Common myeloid progenitor, CD34-positive (primary cell): Measurements from ENCODE around the gene FASTK.
A peak's percentile ranks its signal among the peaks of the same experiment; 100 is the strongest.

Experiments
- CTCF ChIA-PET: fragments of 350-600 bp; sonication (Branson Sonifier 250); formaldehyde crosslinking; loops from one replicate; lab custom pipeline; 2021; ENCODE audit warnings: antibody characterized with exemption; lab: Charles Lee
- POLR2A ChIA-PET: fragments of 350-600 bp; sonication (Branson Sonifier 250); formaldehyde crosslinking; loops from one replicate; lab custom pipeline; 2021; ENCODE audit warnings: antibody characterized with exemption; lab: Charles Lee
- DNase-seq, 3 donors: peaks; one replicate each; pipeline versions ENCODE4 v3.0.0 to v3.0.0-alpha.2; 2013
- H3K27ac ChIP-seq, 2 experiments: 1 replicate in 1 of 2; 2 replicates in 1 of 2; pipeline ENCODE4 v1.7.0; 2013; ENCODE audit warnings: inconsistent platforms in 2 of 2, low read length in 2 of 2, mild to moderate bottlenecking in 2 of 2, low read depth in 1 of 2, moderate library complexity in 1 of 2; ENCODE audit not compliant: severe bottlenecking in 2 of 2, insufficient read depth in 1 of 2, poor library complexity in 1 of 2
- H3K27me3 ChIP-seq, 5 experiments: replicated peaks in 2 of 5; 1 replicate in 3 of 5; 2 replicates in 2 of 5; pipeline versions ENCODE4 v1.6.1 to v1.7.0; 2013; ENCODE audit warnings: low read length in 4 of 5, mild to moderate bottlenecking in 2 of 5, moderate library complexity in 2 of 5, inconsistent platforms in 1 of 5; ENCODE audit not compliant: insufficient read depth in 5 of 5, control insufficient read depth in 4 of 5
- H3K36me3 ChIP-seq, 4 experiments: 1 replicate in 2 of 4; 2 replicates in 2 of 4; pipeline versions ENCODE4 v1.6.1 to v1.7.0; 2013; ENCODE audit warnings: low read length in 3 of 4, control low read depth in 1 of 4, mild to moderate bottlenecking in 1 of 4; ENCODE audit not compliant: control insufficient read depth in 4 of 4, insufficient read depth in 4 of 4
- H3K4me1 ChIP-seq, 4 experiments: 1 replicate in 3 of 4; 2 replicates in 1 of 4; pipeline versions ENCODE4 v1.6.1 to v1.7.1; 2013; ENCODE audit warnings: low read length in 3 of 4, mild to moderate bottlenecking in 3 of 4, control low read depth in 1 of 4, inconsistent platforms in 1 of 4, moderate library complexity in 1 of 4; ENCODE audit not compliant: control insufficient read depth in 4 of 4, insufficient read depth in 4 of 4; ENCODE audit errors: control extremely low read depth in 1 of 4
- H3K4me3 ChIP-seq, 7 experiments: 1 replicate in 4 of 7; 2 replicates in 3 of 7; pipeline versions ENCODE4 v1.5.1 to v1.7.0; 2013; ENCODE audit warnings: mild to moderate bottlenecking in 7 of 7, low read length in 6 of 7, moderate library complexity in 6 of 7, inconsistent platforms in 2 of 7, low read depth in 2 of 7, control low read depth in 1 of 7; ENCODE audit not compliant: insufficient read depth in 4 of 7, control insufficient read depth in 1 of 7; ENCODE audit errors: extremely low read depth in 1 of 7
- H3K9me3 ChIP-seq, 5 experiments: 1 replicate in 4 of 5; 2 replicates in 1 of 5; pipeline versions ENCODE4 v1.6.1 to v1.7.1; 2013; ENCODE audit warnings: low read length in 4 of 5, mild to moderate bottlenecking in 2 of 5, inconsistent platforms in 1 of 5, low read depth in 1 of 5, moderate library complexity in 1 of 5; ENCODE audit not compliant: control insufficient read depth in 4 of 5, insufficient read depth in 2 of 5; ENCODE audit errors: control extremely low read depth in 1 of 5
- WGBS: methylation state at CpG from one replicate; pipeline ENCODE4 v1.1.5; 2013; ENCODE audit not compliant: insufficient coverage; 5-methylcytosine and 5-hydroxymethylcytosine counted together

FASTK gene

DNA sequence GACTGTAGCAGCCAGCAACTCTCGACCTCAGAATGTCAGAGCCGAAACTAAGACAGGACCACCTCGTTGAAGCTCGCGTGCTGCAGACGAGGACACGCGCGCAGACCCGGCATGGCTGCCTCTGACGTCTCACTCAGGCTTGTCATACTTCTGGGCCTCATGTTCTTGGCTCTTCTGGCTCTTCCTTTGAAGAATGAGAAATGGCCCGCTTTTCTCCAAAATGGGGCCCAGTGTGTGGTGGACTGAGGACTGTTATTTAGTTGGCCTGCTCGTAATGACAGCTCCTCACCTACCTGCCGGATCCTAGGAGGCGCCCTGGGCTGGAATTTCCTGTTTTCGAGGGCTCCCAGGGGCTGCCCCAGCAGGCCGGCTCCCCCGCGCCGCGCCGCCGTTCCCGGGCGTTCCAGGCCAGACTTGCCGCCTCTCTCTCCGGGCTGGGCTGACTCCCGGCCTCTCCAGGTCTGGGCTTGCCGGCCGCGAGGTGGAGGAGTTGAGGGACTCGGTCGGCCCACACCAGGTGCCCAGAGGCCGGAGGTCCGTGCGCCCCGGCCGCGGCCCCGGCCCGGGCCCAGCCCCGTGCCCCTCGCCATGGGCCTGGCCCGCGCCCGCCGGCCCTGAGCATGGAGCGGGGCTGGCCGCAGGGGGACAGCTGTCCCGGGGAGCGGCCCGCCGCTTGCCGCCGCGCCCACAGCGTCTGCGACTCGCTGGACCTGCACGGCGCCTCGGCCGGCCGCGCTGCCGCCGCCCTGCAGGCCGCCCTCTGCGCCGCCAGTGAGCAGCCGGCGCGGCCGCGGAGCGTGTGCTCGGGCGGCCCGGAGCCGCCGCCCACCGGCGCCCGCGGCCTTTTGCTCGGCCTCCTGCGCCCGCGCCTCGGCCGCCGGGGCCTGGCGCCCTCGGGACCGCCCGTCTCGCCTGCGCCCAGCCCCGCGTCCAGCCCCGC lies 33.8 kb upstream of the FASTK start:
- H3K27me3 ChIP-seq = peaks cover 0 to 22% (median 7%) of the 10 kb centered on the region in 5 experiments
- H3K4me1 ChIP-seq = peaks cover 0 to 11% (median 5%) of the 10 kb centered on the region in 4 experiments
- peak in 1 of 3 donors; percentile 17 for DNase-seq
- no peaks in the 10 kb centered on the region for H3K9me3 ChIP-seq
- H3K27ac ChIP-seq = no peak overlapping the region
- H3K4me3 ChIP-seq = peak overlapping the region in 4 of 7 experiments; percentile 23 to 66 (median 45)
- WGBS = 36% methylated on average over 94 of the region's 101 CpGs
- H3K36me3 ChIP-seq = peaks cover 0 to 37% (median 22%) of the 10 kb centered on the region in 4 experiments
- CTCF ChIA-PET = interaction anchor here (0.9 to 4.6 kb wide), 8 partner anchors 10 to 153 kb away, joined by 3 to 28 read pairs (median 4); no protein-coding TSS in a partner anchor
- POLR2A ChIA-PET = no interaction called here

GRCh38 chr7:151113344-151114150 lies 32.9 kb upstream of the FASTK start:
- DNase-seq = no peak
- no peaks in the 10 kb centered on the region for H3K9me3 ChIP-seq
- H3K4me1 ChIP-seq = peaks cover 0 to 11% (median 5%) of the 10 kb centered on the region in 4 experiments
- 98% methylated on average over 11 of the region's 13 CpGs for WGBS
- POLR2A ChIA-PET = no interaction called here
- CTCF ChIA-PET = interaction anchor here (0.7 to 4.6 kb wide), 10 partner anchors 10 to 152 kb away, joined by 3 to 28 read pairs (median 4); no protein-coding TSS in a partner anchor
- no peak overlapping the region for H3K4me3 ChIP-seq
- peaks cover 0 to 28% (median 14%) of the 10 kb centered on the region in 4 experiments for H3K36me3 ChIP-seq
- peaks cover 0 to 22% (median 7%) of the 10 kb centered on the region in 5 experiments for H3K27me3 ChIP-seq
- no peak overlapping the region for H3K27ac ChIP-seq

DNA sequence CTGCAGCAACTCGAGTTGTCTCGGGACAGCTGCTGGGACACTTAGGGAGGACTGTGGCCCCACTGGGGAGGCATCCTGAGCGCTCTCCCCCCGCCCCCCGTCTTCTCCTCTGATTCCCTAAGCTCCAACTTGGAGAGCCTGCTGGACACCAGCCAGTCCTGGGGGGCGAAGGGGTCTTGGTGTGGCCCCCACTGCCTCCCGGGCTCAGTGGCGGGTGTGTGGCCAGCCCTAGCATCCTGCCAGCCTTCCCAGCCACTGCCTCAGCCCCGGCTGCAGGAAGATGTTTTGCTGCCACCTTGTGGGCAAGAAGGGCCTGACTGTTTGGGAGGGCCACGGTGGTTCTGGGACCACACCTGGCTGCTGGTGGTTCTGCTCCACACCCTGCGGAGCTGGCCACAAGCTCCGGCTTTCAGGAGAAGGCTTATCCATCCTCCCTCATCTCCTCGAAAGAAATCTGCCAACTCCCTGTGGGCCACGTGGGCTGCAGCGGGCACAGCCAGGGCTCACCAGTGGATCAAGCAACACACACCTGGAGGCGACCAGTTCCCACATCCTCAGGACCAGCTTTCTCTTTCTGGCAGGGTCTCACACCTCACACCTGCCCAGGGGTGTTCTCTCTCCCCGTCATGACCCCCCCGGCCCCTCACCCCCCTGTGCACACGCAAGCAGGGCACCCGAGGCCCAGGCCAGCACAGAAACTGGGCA lies 30.5 kb upstream of the FASTK start:
- peaks cover 0 to 12% (median 6%) of the 10 kb centered on the region in 4 experiments for H3K4me1 ChIP-seq
- H3K36me3 ChIP-seq = peaks cover 0 to 13% (median 5%) of the 10 kb centered on the region in 4 experiments
- POLR2A ChIA-PET = interaction anchor here (1.1 to 1.3 kb wide), 2 partner anchors 24 to 51 kb away, joined by 3 read pairs; no protein-coding TSS in a partner anchor
- no peak overlapping the region for H3K27ac ChIP-seq
- H3K9me3 ChIP-seq = no peaks in the 10 kb centered on the region
- WGBS = 48% methylated on average over 19 of the region's 20 CpGs
- no peak overlapping the region for H3K4me3 ChIP-seq
- CTCF ChIA-PET = interaction anchor here (0.8 to 6.5 kb wide), 37 partner anchors 8 to 213 kb away, joined by 3 to 219 read pairs (median 4); partner anchors contain the start of genes ABCB8, AGAP3, ATG9B and FASTK
- H3K27me3 ChIP-seq = peaks cover 0 to 22% (median 6%) of the 10 kb centered on the region in 5 experiments
- DNase-seq = peak; percentile 57 to 74 (median 67)

DNA sequence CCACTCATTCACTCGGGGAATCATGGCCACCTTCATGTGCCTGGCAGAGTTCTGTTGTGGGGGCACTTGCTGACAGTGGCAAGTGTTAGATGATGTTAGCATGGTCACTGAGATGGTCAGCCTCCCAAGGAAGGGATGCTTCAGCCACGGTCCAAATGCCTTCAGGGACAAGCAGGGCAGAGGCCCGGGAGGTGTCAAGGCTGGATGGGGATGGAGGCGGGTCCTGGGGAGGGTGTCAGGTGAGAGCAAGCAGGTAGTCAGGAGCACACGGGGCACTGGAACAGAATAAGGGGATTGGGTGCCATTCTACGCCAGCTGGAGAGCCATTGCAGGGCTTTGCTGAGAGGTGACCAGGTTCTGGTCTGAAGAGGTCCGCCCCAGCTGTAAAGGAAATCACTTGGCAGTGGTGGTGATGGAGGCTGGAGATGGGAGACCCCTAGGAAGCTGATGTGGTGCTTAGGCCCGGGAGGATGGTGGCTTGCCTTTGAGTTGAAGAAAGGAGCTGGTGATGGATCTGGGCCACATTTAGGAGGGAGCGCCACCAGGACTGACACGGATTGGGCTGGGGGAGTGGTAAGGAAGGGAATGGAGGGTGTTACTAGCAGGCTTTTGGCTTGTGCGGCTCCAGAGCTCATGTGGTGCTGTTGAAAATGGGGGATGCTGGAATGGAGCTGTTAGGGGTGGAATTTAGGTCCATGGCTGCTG lies 29.8 kb upstream of the FASTK start:
- peaks cover 0 to 17% (median 7%) of the 10 kb centered on the region in 4 experiments for H3K4me1 ChIP-seq
- no peak for DNase-seq
- ChIA-PET POLR2A (interaction anchor here (1.1 to 1.3 kb wide), 2 partner anchors 23 to 50 kb away, joined by 3 read pairs; no protein-coding TSS in a partner anchor), CTCF (interaction anchor here (0.8 to 6.5 kb wide), 26 partner anchors 9 to 212 kb away, joined by 3 to 219 read pairs (median 4); partner anchors contain the start of genes ABCB8, AGAP3, ATG9B and FASTK)
- peaks cover 0 to 15% (median 3%) of the 10 kb centered on the region in 5 experiments for H3K27me3 ChIP-seq
- H3K27ac ChIP-seq = no peak overlapping the region
- H3K36me3 ChIP-seq = peaks cover 0 to 13% (median 5%) of the 10 kb centered on the region in 4 experiments
- 89% methylated on average over 10 of the region's 11 CpGs for WGBS
- H3K4me3 ChIP-seq = no peak overlapping the region
- H3K9me3 ChIP-seq = no peaks in the 10 kb centered on the region

DNA sequence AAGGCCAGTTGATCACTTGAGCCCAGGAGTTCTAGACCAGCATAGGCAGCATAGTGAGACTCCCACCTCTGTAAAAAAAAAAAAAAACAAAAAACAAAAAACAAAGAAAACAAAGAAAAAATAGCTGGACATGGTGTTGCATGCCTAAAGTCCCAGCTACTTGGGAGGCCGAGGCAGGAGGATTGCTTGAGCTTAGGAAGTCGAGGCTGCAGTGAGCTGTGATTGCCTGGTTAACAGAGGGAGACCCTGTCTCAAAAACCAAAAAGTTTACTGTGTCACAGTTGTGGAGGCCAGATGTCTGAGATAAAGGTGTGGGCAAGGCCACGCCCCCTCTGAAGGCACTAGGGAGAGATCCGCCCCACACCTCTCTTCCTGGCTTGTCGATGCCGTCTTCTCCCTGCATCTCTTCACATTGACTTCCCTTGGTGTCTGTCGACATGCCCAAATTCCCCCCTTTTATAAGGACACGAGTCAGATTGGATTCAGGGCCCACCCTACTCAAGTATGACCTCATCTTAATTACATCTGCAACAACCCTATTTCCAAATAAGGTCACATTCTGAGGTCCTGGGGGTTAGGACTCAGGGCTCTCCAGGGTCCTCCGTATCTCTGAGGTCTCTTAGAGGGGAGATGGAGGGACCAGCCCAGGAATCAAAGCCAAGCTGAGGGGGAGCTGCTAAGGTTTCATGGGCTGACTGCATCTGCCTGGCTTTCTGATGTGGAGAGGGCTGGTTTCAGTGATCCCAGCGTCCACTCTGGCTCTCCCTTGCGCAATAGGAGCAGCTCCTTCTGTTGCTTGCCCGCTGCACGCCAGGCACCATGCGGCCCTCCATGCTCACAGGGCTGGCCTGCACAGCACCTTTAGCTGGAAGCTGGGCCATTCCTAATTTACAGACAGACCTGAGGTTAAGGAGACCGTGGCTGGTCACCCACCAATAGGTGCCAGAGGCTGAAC lies 28.8 kb upstream of the FASTK start:
- Histone ChIP-seq H3K27ac (no peak overlapping the region), H3K4me3 (no peak overlapping the region), H3K36me3 (peaks cover 0 to 13% (median 7%) of the 10 kb centered on the region in 4 experiments), H3K9me3 (no peaks in the 10 kb centered on the region), H3K4me1 (peaks cover 0 to 25% (median 10%) of the 10 kb centered on the region in 4 experiments), H3K27me3 (peaks cover 0 to 13% (median 3%) of the 10 kb centered on the region in 5 experiments)
- ChIA-PET CTCF (interaction anchor here (0.7 to 6.5 kb wide), 20 partner anchors 11 to 242 kb away, joined by 3 to 219 read pairs (median 6); partner anchors contain the start of genes ABCB8, AGAP3, FASTK and TMUB1), POLR2A (interaction anchor here (1.1 to 1.3 kb wide), 2 partner anchors 22 to 49 kb away, joined by 3 read pairs; no protein-coding TSS in a partner anchor)
- DNase-seq = no peak
- 96% methylated on average over 14 of the region's 15 CpGs for WGBS
